Measurements from ENCODE around the gene CATSPER3. TPM values are rescaled to one million over a fixed set of nuclear protein-coding genes. Genes with fewer than 3 reads are reported as not detected.

Gene CATSPER3
- total RNA-seq, 4 donors from 2014 or later = 0.22 to 1.9 (median 0.70) TPM

DNA sequence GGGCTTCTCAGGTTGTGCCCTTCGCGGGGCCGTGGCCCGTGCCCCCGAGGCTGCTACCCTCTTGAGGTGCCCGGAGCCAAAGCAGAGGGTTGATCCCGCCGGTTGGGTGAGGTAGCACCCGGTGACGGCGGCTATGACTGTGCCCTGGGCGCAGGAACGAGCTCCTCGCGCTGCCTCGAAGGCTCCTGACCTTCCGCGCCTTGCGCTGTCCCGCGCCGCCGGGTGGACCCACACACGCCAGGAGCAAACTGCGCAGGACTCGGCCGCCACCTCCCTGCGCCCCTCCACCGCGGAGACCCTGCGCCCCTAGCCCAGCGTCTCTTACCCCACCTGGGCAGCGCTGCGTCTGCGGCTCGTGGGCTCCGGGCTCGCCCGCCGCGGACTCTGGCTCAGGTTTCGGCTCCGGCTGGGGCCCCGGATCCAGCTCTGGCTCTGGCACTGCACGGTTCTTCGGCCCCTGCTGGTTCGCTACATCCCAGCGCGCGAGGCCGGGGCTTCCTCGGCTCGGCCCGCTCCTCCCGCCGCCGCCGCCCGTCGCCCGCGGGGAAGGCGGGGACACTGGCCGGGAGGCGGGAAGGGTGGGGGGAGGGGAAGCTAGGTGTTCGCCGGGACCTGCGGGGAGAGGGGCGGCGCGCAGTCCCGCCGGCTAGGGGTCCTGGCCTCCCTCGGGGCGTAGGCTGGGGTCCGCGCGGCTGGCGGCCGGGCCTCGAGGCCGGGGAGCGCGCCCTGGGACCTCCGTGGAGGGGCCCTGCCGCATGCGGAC, 71.7 kb downstream of the CATSPER3 start:
- ATAC-seq = peak in 1 of 2 donors; percentile 14
- no peak for DNase-seq
- no peak for TF ChIP-seq POLR2A (IDR thresholded peaks at IDR 0.05)
- TF ChIP-seq, protein P1, sequence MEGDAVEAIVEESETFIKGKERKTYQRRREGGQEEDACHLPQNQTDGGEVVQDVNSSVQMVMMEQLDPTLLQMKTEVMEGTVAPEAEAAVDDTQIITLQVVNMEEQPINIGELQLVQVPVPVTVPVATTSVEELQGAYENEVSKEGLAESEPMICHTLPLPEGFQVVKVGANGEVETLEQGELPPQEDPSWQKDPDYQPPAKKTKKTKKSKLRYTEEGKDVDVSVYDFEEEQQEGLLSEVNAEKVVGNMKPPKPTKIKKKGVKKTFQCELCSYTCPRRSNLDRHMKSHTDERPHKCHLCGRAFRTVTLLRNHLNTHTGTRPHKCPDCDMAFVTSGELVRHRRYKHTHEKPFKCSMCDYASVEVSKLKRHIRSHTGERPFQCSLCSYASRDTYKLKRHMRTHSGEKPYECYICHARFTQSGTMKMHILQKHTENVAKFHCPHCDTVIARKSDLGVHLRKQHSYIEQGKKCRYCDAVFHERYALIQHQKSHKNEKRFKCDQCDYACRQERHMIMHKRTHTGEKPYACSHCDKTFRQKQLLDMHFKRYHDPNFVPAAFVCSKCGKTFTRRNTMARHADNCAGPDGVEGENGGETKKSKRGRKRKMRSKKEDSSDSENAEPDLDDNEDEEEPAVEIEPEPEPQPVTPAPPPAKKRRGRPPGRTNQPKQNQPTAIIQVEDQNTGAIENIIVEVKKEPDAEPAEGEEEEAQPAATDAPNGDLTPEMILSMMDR (IDR thresholded peaks at IDR 0.05 in 4 of 5, conservative IDR thresholded peaks at IDR 0.05 in 1 of 5) = no peak
- H3K9me3 ChIP-seq = no peaks in the 10 kb centered on the region
- H3K36me3 ChIP-seq = no peaks in the 10 kb centered on the region
- peaks cover 57 to 79% (median 67%) of the 10 kb centered on the region in 3 donors for H3K27me3 ChIP-seq
- intact Hi-C loops (cut with DNase I; ENCODE audit: low total_unique reads) = loop anchor here (10.0 kb wide), 1 partner anchor 295 kb away; no protein-coding TSS in a partner anchor
- H3K4me1 ChIP-seq = peaks cover 7 to 8% of the 10 kb centered on the region in 2 donors
- in situ Hi-C loops (cut with MboI; ENCODE audit: low sequenced_read_pairs in 4 of 4) = no loop called here
- no peak overlapping the region for H3K27ac ChIP-seq
- peak overlapping the region; percentile 9 to 49 (median 35) for H3K4me3 ChIP-seq

DNA sequence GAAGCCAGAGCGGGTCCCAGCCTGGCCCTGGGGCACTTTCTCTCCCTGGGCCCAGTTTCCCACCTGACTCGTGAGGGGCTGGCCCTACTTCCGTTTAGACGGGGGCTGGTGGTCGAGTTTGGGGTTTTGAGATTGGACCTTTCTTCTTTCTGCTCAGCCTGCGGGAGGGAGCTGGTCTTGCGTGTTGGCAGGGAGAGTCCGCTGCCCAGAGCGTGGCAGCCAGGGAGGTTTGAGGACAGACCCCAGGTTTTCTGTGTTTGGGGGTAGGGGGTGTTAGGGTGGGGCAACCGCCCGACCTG, 72.3 kb downstream of the CATSPER3 start:
- ATAC-seq = no peak
- H3K9me3 ChIP-seq = no peaks in the 10 kb centered on the region
- H3K4me1 ChIP-seq = peaks cover 4 to 7% of the 10 kb centered on the region in 2 donors
- in situ Hi-C loops (cut with MboI; ENCODE audit: low sequenced_read_pairs in 4 of 4) = no loop called here
- DNase-seq = no peak
- intact Hi-C loops (cut with DNase I; ENCODE audit: low total_unique reads) = no loop called here
- no peaks in the 10 kb centered on the region for H3K36me3 ChIP-seq
- H3K27ac ChIP-seq = no peak overlapping the region
- no peak overlapping the region for H3K4me3 ChIP-seq
- H3K27me3 ChIP-seq = peaks cover 54 to 75% (median 61%) of the 10 kb centered on the region in 3 donors
- TF ChIP-seq, protein P1 (IDR thresholded peaks at IDR 0.05 in 4 of 5, conservative IDR thresholded peaks at IDR 0.05 in 1 of 5) = no peak

DNA sequence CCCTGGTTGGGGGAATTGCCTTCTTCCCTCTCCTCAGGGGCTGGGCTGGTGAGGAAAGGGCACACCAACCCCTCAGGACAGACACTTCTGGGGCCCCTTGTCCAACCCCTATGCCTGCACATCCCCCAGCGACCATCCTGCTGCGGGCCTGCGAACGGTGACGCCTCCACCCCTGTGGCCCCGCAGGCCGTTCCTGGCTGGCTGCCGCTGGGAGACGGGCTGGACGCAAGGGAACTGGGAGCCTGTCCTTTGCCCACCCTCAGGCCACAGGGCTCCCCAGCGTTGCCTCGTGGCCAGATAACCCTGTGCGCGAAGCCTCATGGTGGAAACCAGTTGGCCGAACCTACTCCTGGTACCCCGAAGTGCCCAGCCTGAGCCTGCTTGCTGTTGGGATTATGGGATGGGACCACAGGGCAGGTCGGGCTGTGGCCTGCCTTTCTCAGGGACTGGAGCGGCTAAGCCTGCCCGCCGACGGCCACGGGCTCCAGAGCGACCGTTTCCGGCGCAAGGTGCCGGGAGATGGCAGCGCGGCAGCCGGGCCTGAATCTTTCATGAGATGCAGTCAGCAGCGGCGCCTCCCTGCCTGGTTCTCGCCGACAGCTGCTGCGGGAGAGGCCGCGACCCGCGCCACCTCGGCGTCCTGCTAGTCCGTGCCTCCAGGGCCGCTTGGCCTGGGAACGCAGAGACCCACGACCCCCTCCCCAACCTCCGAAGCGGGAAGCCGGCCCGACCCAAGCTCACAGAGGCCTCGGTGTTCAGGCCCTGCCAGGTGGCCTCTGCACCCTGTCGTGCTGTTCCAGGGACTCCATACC, 72.8 kb downstream of the CATSPER3 start:
- H3K4me3 ChIP-seq = no peak overlapping the region
- no peaks in the 10 kb centered on the region for H3K9me3 ChIP-seq
- H3K27ac ChIP-seq = no peak overlapping the region
- no peak for DNase-seq
- peaks cover 54 to 72% (median 56%) of the 10 kb centered on the region in 3 donors for H3K27me3 ChIP-seq
- TF ChIP-seq, protein P1 (IDR thresholded peaks at IDR 0.05 in 4 of 5, conservative IDR thresholded peaks at IDR 0.05 in 1 of 5) = no peak
- TF ChIP-seq POLR2A (IDR thresholded peaks at IDR 0.05) = no peak
- H3K4me1 ChIP-seq = peaks cover 4 to 7% of the 10 kb centered on the region in 2 donors
- in situ Hi-C loops (cut with MboI; ENCODE audit: low sequenced_read_pairs in 4 of 4) = no loop called here
- ATAC-seq = no peak
- H3K36me3 ChIP-seq = no peaks in the 10 kb centered on the region
- intact Hi-C loops (cut with DNase I; ENCODE audit: low total_unique reads) = no loop called here

DNA sequence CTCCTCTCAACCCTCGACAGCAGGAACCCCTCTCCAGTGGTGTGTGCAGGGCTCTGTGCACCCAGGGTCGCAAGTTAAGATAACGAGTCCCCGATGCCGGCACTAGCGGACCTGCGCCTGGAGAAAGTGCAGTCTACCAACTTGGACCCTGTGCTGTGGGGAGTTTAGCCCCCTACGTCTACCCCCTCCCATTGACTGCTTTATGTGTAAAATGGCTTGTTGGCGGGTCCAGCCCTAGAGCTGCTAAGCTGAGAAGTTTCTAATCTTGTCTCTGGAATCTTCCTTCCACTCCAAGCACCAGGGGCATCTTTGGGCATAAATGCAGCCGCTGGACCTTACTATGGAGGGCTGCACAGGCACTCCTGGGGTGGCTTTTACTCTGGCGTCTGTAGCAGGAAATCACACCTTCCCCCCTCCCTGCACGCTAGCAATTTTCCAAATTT, 73.5 kb downstream of the CATSPER3 start:
- Histone ChIP-seq H3K36me3 (no peaks in the 10 kb centered on the region), H3K4me3 (no peak overlapping the region), H3K9me3 (no peaks in the 10 kb centered on the region), H3K4me1 (peaks cover 4 to 7% of the 10 kb centered on the region in 2 donors), H3K27me3 (peaks cover 54 to 69% (median 56%) of the 10 kb centered on the region in 3 donors), H3K27ac (no peak overlapping the region)
- TF ChIP-seq POLR2A (IDR thresholded peaks at IDR 0.05) = no peak
- TF ChIP-seq, protein P1 (IDR thresholded peaks at IDR 0.05 in 4 of 5, conservative IDR thresholded peaks at IDR 0.05 in 1 of 5) = no peak
- no peak for ATAC-seq
- in situ Hi-C loops (cut with MboI; ENCODE audit: low sequenced_read_pairs in 4 of 4) = no loop called here
- intact Hi-C loops (cut with DNase I; ENCODE audit: low total_unique reads) = no loop called here
- DNase-seq = no peak

Measured in gastrocnemius medialis (tissue), 4 donors.